Esophagus (tissue), 2 donors: ENCODE results near the gene FRMD6. TPM values are rescaled to one million over a fixed set of nuclear protein-coding genes. Genes with fewer than 3 reads are reported as not detected.
"Not testable (repeated sequence)": the region's sequence is repeated elsewhere in the genome, so short reads cannot be mapped to it uniquely, and the experiment has no call there.

ENCODE experiments used
- H3K27ac ChIP-seq, 2 donors: one replicate each; pipeline ENCODE4 v1.5.1; 2013; ENCODE audit warnings: low read depth in 2 of 2, mild to moderate bottlenecking in 2 of 2, inconsistent platforms in 1 of 2, low read length in 1 of 2, moderate library complexity in 1 of 2
- H3K27me3 ChIP-seq, 2 donors: one replicate each; pipeline ENCODE4 v1.6.1; 2013; ENCODE audit warnings: low read length in 2 of 2, control low read depth in 1 of 2, mild to moderate bottlenecking in 1 of 2; ENCODE audit not compliant: insufficient read depth in 2 of 2, control insufficient read depth in 1 of 2
- H3K36me3 ChIP-seq, 2 donors: one replicate each; pipeline ENCODE4 v1.6.1; 2013; ENCODE audit warnings: low read length in 1 of 2; ENCODE audit not compliant: control insufficient read depth in 2 of 2, insufficient read depth in 2 of 2
- H3K4me1 ChIP-seq, 2 donors: one replicate each; pipeline ENCODE4 v1.6.1; 2013; ENCODE audit warnings: low read length in 1 of 2; ENCODE audit not compliant: control insufficient read depth in 2 of 2, insufficient read depth in 2 of 2
- H3K4me3 ChIP-seq, 2 donors: one replicate each; pipeline ENCODE4 v1.5.1; 2013; ENCODE audit warnings: low read length in 2 of 2, mild to moderate bottlenecking in 2 of 2, low read depth in 1 of 2, moderate library complexity in 1 of 2
- H3K9me3 ChIP-seq, 2 donors: one replicate each; pipeline ENCODE4 v1.6.1; 2013; ENCODE audit warnings: mild to moderate bottlenecking in 2 of 2, low read depth in 1 of 2, low read length in 1 of 2, moderate library complexity in 1 of 2; ENCODE audit not compliant: control insufficient read depth in 2 of 2, insufficient read depth in 1 of 2
- WGBS, 2 donors: extraction: QIAGEN DNeasy Blood & Tissue Kit; methylation state at CpG; one replicate each; pipeline ENCODE4 v1.1.7; 2013; 5-methylcytosine and 5-hydroxymethylcytosine counted together
- polyA plus RNA-seq, 2 donors: library from polyadenylated mRNA; stranded (reverse); fragments of 200-250 nt; gene quantifications; one replicate each; pipeline ENCODE4 v1.2.3, GENCODE V29; 2013
- donor health status: healthy with polysubstance abuse.
- donor health status: Bipolar disorder and iron deficiency.

The FRMD6 gene
- polyA plus RNA-seq, 2 donors, result 26.2 to 36.3 TPM

DNA sequence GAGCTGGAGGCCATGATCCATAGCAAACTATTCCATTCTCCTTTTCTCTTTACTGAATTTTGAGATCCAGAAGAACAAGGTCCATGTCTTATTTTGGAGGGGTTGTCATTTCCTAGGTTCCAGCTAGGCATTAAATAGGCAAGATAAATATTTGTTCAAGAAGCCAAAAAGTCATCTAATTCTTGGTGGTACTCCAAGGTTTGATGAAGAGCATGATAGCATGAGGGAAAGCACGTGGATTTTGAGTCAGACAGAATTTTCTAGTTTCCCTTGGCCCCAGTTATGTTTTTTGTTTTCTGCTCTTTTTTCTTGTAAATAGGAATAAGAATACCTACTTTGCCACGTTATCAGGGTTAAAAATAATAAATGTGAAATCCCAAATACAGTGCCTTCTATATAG is 25.5 kb upstream of the FRMD6 start:
- Histone ChIP-seq H3K27me3 (no peaks in the 10 kb centered on the region), H3K36me3 (no peaks in the 10 kb centered on the region), H3K4me3 (no peak overlapping the region), H3K4me1 (no peaks in the 10 kb centered on the region), H3K9me3 (no peaks in the 10 kb centered on the region), H3K27ac (no peak overlapping the region)
- WGBS, 2 donors, result 59 to 65% methylated on average over 2 of the region's 2 CpGs

- WGBS, 2 donors, result 34% methylated on average over 1 of the region's 1 CpG
- no peak overlapping the region for H3K27ac ChIP-seq
- H3K36me3 ChIP-seq, result no peaks in the 10 kb centered on the region
- no peak overlapping the region for H3K4me3 ChIP-seq
- H3K9me3 ChIP-seq, result no peaks in the 10 kb centered on the region
- H3K4me1 ChIP-seq, result no peaks in the 10 kb centered on the region
- H3K27me3 ChIP-seq, result no peaks in the 10 kb centered on the region
Observed at GRCh38 chr14:51626788-51627187, 24.9 kb upstream of the FRMD6 start.

- no peak overlapping the region for H3K4me3 ChIP-seq
- no peaks in the 10 kb centered on the region for H3K4me1 ChIP-seq
- H3K27me3 ChIP-seq, result no peaks in the 10 kb centered on the region
- H3K27ac ChIP-seq, result no peak overlapping the region
- no peaks in the 10 kb centered on the region for H3K36me3 ChIP-seq
- H3K9me3 ChIP-seq, result no peaks in the 10 kb centered on the region
Observed at GRCh38 chr14:51627313-51627712, 24.4 kb upstream of the FRMD6 start.

DNA sequence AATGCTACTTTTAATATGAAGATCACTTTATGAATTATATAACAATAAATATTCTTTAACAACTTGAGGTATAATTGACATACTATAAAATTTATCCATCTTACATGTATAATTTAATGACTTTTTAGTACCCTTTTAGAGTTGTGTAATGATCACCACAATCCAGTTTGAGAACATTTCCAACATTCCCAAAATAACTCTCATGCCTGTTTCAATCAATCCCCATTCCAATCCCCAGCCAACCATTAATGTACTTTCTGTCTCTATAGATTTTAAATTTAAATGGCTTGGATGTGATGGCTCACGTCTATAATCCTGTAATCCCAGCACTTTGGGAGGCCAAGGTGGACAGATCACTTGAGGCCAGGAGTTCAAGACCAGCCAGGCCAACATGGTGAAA is 23.5 kb upstream of the FRMD6 start:
- Histone ChIP-seq H3K4me1 (no peaks in the 10 kb centered on the region), H3K4me3 (no peak overlapping the region), H3K36me3 (no peaks in the 10 kb centered on the region), H3K27me3 (no peaks in the 10 kb centered on the region), H3K9me3 (no peaks in the 10 kb centered on the region), H3K27ac (no peak overlapping the region)
- WGBS, 2 donors, result 75 to 79% methylated on average over 1 of the region's 1 CpG

- no peaks in the 10 kb centered on the region for H3K4me1 ChIP-seq
- H3K27me3 ChIP-seq, result no peaks in the 10 kb centered on the region
Observed at GRCh38 chr14:51630987-51631386, 20.7 kb upstream of the FRMD6 start.

GRCh38 chr14:51633298-51633697 is 18.4 kb upstream of the FRMD6 start:
- not testable (repeated sequence) for H3K4me1 ChIP-seq, H3K4me3 ChIP-seq, H3K27me3 ChIP-seq, H3K36me3 ChIP-seq, H3K9me3 ChIP-seq, H3K27ac ChIP-seq
- WGBS, 2 donors, result 77 to 81% methylated on average over 2 of the region's 2 CpGs

More at GRCh38 chr14:51630987-51631386, 20.7 kb upstream of the FRMD6 start:
- H3K4me3 ChIP-seq, result no peak overlapping the region
- H3K9me3 ChIP-seq, result no peaks in the 10 kb centered on the region
- H3K36me3 ChIP-seq, result no peaks in the 10 kb centered on the region
- H3K27ac ChIP-seq, result no peak overlapping the region
- WGBS, 2 donors, result 84 to 85% methylated on average over 2 of the region's 2 CpGs

GRCh38 chr14:51636109-51636508 is 15.6 kb upstream of the FRMD6 start:
- H3K4me3 ChIP-seq, result no peak overlapping the region
- no peaks in the 10 kb centered on the region for H3K36me3 ChIP-seq
- H3K27ac ChIP-seq, result no peak overlapping the region
- H3K4me1 ChIP-seq, result no peaks in the 10 kb centered on the region
- WGBS, 2 donors, result 78 to 85% methylated on average over 4 of the region's 4 CpGs
- no peaks in the 10 kb centered on the region for H3K9me3 ChIP-seq
- H3K27me3 ChIP-seq, result no peaks in the 10 kb centered on the region

DNA sequence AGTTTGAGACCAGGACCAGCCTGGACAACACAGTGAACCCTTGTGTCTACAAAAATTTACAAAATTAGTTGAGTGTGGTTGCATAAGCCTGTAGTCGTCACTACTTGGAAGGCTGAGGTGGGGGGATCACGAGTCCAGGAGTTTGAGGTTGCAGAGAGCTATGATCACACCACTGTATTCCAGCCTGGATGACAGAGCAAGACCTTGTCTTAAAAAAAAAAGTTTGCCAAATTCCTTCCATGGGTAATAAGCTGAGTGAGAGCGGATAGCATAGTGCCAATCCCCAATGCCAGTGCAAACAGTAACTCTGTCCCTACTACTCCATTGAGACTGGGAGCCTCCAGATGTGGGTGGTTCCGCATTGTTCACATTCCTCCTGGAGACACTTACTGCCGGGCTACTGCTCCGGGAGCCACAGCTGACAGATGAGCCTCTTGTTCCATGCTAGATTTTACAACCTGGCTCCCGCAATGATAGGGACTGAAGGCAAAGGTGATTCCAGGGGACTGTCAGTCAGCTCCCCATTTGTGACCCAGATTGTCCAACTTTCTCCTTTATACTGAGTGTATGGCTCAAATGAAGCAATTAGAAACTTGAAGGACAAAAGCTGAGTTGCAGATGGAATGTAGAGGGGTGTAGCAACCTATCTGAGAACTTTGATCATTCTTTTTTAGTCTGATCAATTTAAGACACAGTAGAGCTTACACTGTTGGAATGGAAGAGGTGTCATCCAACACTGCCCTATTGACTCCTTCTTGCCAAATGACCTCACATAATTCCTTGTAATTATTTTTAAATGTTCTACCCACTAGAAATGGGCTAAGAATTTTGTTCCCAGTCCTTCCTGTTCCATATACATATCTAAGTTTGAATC is 13.4 kb upstream of the FRMD6 start:
- Histone ChIP-seq H3K4me3 (no peak overlapping the region), H3K4me1 (no peaks in the 10 kb centered on the region)
- WGBS, 2 donors, result 55 to 71% methylated on average over 7 of the region's 7 CpGs

DNA sequence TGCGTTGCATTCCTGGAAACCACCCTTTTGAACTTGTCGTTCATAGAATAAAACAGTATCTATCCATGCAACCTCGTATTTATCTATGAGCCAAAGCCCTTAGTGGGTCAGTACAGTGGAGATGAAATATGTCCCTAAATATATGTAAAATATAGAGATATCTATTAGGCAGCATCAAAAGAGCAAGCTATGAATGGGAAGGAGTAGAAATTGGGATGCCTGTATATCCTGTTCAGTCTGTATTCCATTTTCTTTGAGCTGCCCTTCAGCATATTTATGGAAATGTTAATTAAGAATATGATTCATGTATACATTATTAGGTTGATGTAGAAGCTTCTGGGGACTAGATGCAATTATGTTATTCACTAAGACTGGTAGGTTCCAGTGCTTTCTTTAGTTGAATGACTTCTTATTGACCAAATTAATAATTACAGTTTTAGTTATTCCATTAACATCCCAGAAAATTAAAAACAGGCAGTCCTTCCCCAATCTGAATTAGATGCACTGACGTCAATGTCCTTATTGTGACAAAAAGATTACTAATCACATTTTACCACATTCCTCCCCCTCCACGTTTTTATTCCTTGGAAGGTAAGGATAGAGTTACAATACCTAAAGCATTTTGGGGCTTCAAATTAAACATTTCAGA is 11.9 kb upstream of the FRMD6 start:
- no peaks in the 10 kb centered on the region for H3K9me3 ChIP-seq
- no peaks in the 10 kb centered on the region for H3K4me1 ChIP-seq
- no peak overlapping the region for H3K4me3 ChIP-seq
- 65 to 72% methylated on average over 5 of the region's 5 CpGs for WGBS, 2 donors
- peaks cover 0 to 2% of the 10 kb centered on the region in 2 donors for H3K36me3 ChIP-seq
- H3K27me3 ChIP-seq, result no peaks in the 10 kb centered on the region
- no peak overlapping the region for H3K27ac ChIP-seq

More for the DNA sequence above, 13.4 kb upstream of the FRMD6 start:
- H3K9me3 ChIP-seq, result no peaks in the 10 kb centered on the region
- H3K27me3 ChIP-seq, result no peaks in the 10 kb centered on the region
- no peak overlapping the region for H3K27ac ChIP-seq
- peaks cover 0 to 2% of the 10 kb centered on the region in 2 donors for H3K36me3 ChIP-seq

- peaks cover 0 to 2% of the 10 kb centered on the region in 2 donors for H3K36me3 ChIP-seq
- WGBS, 2 donors, result 84 to 88% methylated on average over 3 of the region's 3 CpGs
- no peaks in the 10 kb centered on the region for H3K9me3 ChIP-seq
- H3K27ac ChIP-seq, result no peak overlapping the region
- peaks cover 0 to 2% of the 10 kb centered on the region in 2 donors for H3K4me1 ChIP-seq
- no peaks in the 10 kb centered on the region for H3K27me3 ChIP-seq
- H3K4me3 ChIP-seq, result no peak overlapping the region
Observed at GRCh38 chr14:51643140-51643539, 8.6 kb upstream of the FRMD6 start.
